ENCODE measurements around the gene SORBS2.

DNA sequence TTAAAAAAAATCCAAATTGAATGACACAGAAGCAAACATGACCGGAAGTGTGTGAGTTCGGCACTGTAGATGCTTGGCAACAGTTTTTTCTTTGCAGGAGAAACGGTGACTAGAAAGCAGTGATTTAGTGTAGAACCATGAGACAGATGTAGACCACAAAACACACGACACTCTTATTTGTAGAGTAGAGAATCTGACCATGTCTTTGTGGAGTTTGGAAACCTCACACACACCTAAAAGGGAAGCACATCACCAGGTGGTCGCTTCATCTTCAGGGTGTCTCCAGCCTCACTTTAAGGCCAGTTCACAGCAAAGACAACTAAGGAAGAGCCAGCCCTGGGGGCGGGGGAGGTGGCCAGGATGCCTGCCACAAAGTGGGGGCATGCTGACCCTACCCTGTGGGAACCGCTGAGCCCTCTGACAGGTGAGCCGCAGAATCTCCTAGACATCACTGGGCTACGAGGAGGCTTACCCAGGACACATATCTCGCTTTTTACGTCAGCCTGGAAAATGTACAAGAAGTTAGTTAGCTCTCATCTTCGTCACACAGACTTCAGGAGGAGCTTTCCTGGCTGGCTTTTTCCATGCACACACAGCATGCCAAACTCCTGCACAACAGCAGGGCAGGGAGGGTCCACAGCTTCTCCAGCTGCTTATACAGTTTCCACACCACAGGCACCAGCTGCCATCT is 212.3 kb downstream of the SORBS2 start:
- TF ChIP-seq POLR2A (IDR thresholded peaks at IDR 0.05) (no peak), CTCF (IDR thresholded peaks at IDR 0.05) (no peak)

Data from tibial nerve (tissue), 3 donors.